Neural crest cell (in vitro differentiated cells): Measurements from ENCODE around the gene PUS7. TPM values are rescaled to one million over a fixed set of nuclear protein-coding genes. Genes with fewer than 3 reads are reported as not detected.

Experiments
- DNase-seq: peaks from one replicate; pipeline ENCODE4 v3.0.0; 2021; ENCODE audit warnings: low read depth, mixed read lengths, low spot score
- H3K27ac Mint-ChIP-seq: one replicate; pipeline ENCODE4 v1.8.0; 2021; ENCODE audit warnings: mild to moderate bottlenecking, mixed read lengths; ENCODE audit not compliant: unreplicated experiment
- H3K27me3 Mint-ChIP-seq: 2 replicates; pipeline ENCODE4 v1.8.0; 2021; ENCODE audit warnings: low read depth, mild to moderate bottlenecking, mixed read lengths
- H3K36me3 Mint-ChIP-seq: 2 replicates; pipeline ENCODE4 v1.8.0; 2021; ENCODE audit warnings: low read depth, mild to moderate bottlenecking, mixed read lengths
- H3K4me1 Mint-ChIP-seq: 2 replicates; pipeline ENCODE4 v1.8.0; 2021; ENCODE audit warnings: mixed read lengths
- H3K4me3 Mint-ChIP-seq: one replicate; pipeline ENCODE4 v1.8.0; 2021; ENCODE audit warnings: mild to moderate bottlenecking, mixed read lengths
- H3K9me3 Mint-ChIP-seq: 2 replicates; pipeline ENCODE4 v1.8.0; 2021; ENCODE audit warnings: mixed read lengths
- CTCF ChIP-seq: fragments of 200-600 bp; sonication (generic); conservative IDR thresholded peaks from 2 replicates; pipeline ENCODE4 v1.5.0; 2021; ENCODE audit warnings: antibody characterized with exemption, mild to moderate bottlenecking
- total RNA-seq: library from RNA; stranded (reverse); gene quantifications from 2 replicates; pipeline ENCODE4 v1.2.1, GENCODE V29; 2021

PUS7 gene
- total RNA-seq, 1 donor from 2014 or later, result 38.0 TPM

GRCh38 chr7:105480931-105481330 lies 41.1 kb downstream of the PUS7 start:
- Mint-ChIP-seq H3K4me1 (no peaks in the 10 kb centered on the region), H3K27ac (no peak overlapping the region), H3K27me3 (no peaks in the 10 kb centered on the region), H3K36me3 (peaks cover 20% of the 10 kb centered on the region), H3K9me3 (no peaks in the 10 kb centered on the region), H3K4me3 (no peak overlapping the region)
- DNase-seq, result no peak
- no peak for TF ChIP-seq CTCF

- Mint-ChIP-seq H3K36me3 (peaks cover 24% of the 10 kb centered on the region), H3K4me1 (no peaks in the 10 kb centered on the region), H3K9me3 (no peaks in the 10 kb centered on the region), H3K27me3 (no peaks in the 10 kb centered on the region), H3K4me3 (no peak overlapping the region), H3K27ac (no peak overlapping the region)
- no peak for TF ChIP-seq CTCF
- DNase-seq, result no peak
These were observed 43.5 kb downstream of the PUS7 start for GRCh38 chr7:105478606-105479005.

GRCh38 chr7:105477908-105478307 lies 44.2 kb downstream of the PUS7 start:
- Mint-ChIP-seq H3K36me3 (peaks cover 24% of the 10 kb centered on the region), H3K27me3 (no peaks in the 10 kb centered on the region)

GRCh38 chr7:105474045-105474444 lies 48.0 kb downstream of the PUS7 start:
- Mint-ChIP-seq H3K9me3 (no peaks in the 10 kb centered on the region), H3K27ac (no peak overlapping the region), H3K4me3 (no peak overlapping the region), H3K27me3 (no peaks in the 10 kb centered on the region), H3K36me3 (peaks cover 18% of the 10 kb centered on the region), H3K4me1 (no peaks in the 10 kb centered on the region)
- no peak for TF ChIP-seq CTCF
- no peak for DNase-seq

More at GRCh38 chr7:105477908-105478307, 44.2 kb downstream of the PUS7 start:
- no peak overlapping the region for H3K27ac Mint-ChIP-seq
- no peaks in the 10 kb centered on the region for H3K9me3 Mint-ChIP-seq
- no peak for TF ChIP-seq CTCF
- no peaks in the 10 kb centered on the region for H3K4me1 Mint-ChIP-seq
- no peak for DNase-seq
- H3K4me3 Mint-ChIP-seq, result no peak overlapping the region

- DNase-seq, result no peak
- Mint-ChIP-seq H3K36me3 (peaks cover 13% of the 10 kb centered on the region), H3K27ac (no peak overlapping the region), H3K9me3 (no peaks in the 10 kb centered on the region), H3K27me3 (no peaks in the 10 kb centered on the region), H3K4me1 (no peaks in the 10 kb centered on the region), H3K4me3 (no peak overlapping the region)
- no peak for TF ChIP-seq CTCF
These were observed 48.9 kb downstream of the PUS7 start for GRCh38 chr7:105473163-105473562.

GRCh38 chr7:105470846-105471245 lies 51.2 kb downstream of the PUS7 start:
- Mint-ChIP-seq H3K36me3 (peaks cover 12% of the 10 kb centered on the region), H3K9me3 (no peaks in the 10 kb centered on the region), H3K27me3 (no peaks in the 10 kb centered on the region), H3K27ac (no peak overlapping the region), H3K4me1 (no peaks in the 10 kb centered on the region), H3K4me3 (no peak overlapping the region)
- DNase-seq, result no peak
- no peak for TF ChIP-seq CTCF
